ENCODE data around the gene EMC10.
"Not testable (repeated sequence)": the region's sequence is repeated elsewhere in the genome, so short reads cannot be mapped to it uniquely, and the experiment has no call there.

The EMC10 gene

DNA sequence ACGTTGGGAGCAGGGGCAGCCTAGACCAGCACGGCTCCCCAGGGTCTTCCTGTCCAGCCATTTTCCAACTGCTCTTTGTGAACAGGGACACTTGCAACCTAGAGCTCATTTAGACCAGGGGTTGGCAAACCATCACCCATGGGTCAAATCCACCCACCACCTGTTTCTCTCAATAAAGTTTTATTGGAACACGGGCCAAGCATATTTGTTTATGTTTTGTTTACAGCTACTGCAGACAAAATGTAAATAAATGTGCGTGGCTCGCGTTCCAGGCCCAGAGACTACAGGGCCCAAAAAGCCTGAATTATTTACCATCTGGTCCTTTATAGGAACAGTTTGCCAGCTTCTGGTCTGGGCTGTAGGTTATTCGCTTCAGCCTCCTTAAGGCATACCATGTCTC is 13.3 kb upstream of the EMC10 start:
- H3K27me3 ChIP-seq (ENCODE audit: insufficient read depth, insufficient read length): no peaks in the 10 kb centered on the region
- no peak for DNase-seq (ENCODE audit: low read depth, low spot score)
- no peaks in the 10 kb centered on the region for H3K36me3 ChIP-seq (ENCODE audit: insufficient read depth, insufficient read length, low read length)
- no peaks in the 10 kb centered on the region for H3K9me3 ChIP-seq (ENCODE audit: insufficient read depth, low read length)
- no peak overlapping the region for H3K4me3 ChIP-seq (ENCODE audit: insufficient read length, low read depth)
- TF ChIP-seq YY1 (IDR thresholded peaks at IDR 0.05; ENCODE audit: insufficient read depth, insufficient read length) (no peak), ZNF274 (IDR thresholded peaks at IDR 0.05; ENCODE audit: low read depth, low read length) (no peak), SUZ12 (IDR thresholded peaks at IDR 0.05; ENCODE audit: extremely low read depth, insufficient read depth, insufficient read length) (no peak)
- no peaks in the 10 kb centered on the region for H3K4me1 ChIP-seq (ENCODE audit: insufficient read depth, insufficient read length)
- H3K9ac ChIP-seq (ENCODE audit: insufficient read length, low read depth): no peak overlapping the region

DNA sequence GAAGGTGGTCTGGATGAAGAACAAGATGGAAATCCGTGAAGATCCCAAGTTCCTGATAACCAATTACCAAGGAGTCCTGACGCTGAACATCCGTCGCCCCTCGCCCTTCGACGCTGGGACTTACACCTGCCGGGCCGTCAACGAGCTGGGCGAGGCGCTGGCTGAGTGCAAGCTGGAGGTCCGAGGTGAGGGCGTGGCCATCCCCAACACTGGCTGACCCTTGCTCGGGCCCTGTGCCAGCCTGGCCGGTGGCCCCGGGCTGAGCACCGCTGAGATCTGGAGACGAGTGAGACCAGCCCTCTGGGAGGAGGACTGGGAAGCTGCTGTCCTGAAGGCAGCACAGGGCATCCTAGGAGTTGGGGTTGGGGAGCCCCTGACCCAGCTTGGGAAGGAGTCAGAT is 12.0 kb upstream of the EMC10 start:
- Histone ChIP-seq H3K4me3 (ENCODE audit: insufficient read length, low read depth) (no peak overlapping the region), H3K9ac (ENCODE audit: insufficient read length, low read depth) (no peak overlapping the region), H3K36me3 (ENCODE audit: insufficient read depth, insufficient read length, low read length) (no peaks in the 10 kb centered on the region), H3K27me3 (ENCODE audit: insufficient read depth, insufficient read length) (no peaks in the 10 kb centered on the region), H3K9me3 (ENCODE audit: insufficient read depth, low read length) (no peaks in the 10 kb centered on the region), H3K4me1 (ENCODE audit: insufficient read depth, insufficient read length) (no peaks in the 10 kb centered on the region)
- DNase-seq (ENCODE audit: low read depth, low spot score): no peak
- TF ChIP-seq YY1 (IDR thresholded peaks at IDR 0.05; ENCODE audit: insufficient read depth, insufficient read length) (no peak), SUZ12 (IDR thresholded peaks at IDR 0.05; ENCODE audit: extremely low read depth, insufficient read depth, insufficient read length) (no peak), ZNF274 (IDR thresholded peaks at IDR 0.05; ENCODE audit: low read depth, low read length) (no peak)

DNA sequence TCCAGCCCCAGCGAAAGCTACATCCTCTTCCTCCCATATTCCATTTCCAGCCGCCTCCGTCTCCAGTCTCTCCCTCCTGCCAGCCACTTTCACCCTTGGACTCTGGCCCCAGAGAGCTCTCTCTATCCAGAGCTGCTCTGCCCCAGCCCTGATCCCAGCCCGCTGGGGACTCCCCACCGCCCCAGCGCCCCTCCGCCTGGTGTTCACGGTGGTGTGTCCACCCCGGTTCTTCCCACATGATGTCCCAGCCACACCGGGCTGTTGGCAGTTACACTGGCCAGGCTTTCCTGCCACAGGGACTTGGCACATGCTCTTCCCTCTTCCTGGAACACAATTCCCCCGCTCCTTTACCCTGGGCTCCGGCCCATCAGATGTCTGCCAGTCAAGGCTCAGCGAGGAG is 11.3 kb upstream of the EMC10 start:
- TF ChIP-seq ZNF274 (IDR thresholded peaks at IDR 0.05; ENCODE audit: low read depth, low read length) (no peak), SUZ12 (IDR thresholded peaks at IDR 0.05; ENCODE audit: extremely low read depth, insufficient read depth, insufficient read length) (no peak), YY1 (IDR thresholded peaks at IDR 0.05; ENCODE audit: insufficient read depth, insufficient read length) (no peak)
- Histone ChIP-seq H3K9me3 (ENCODE audit: insufficient read depth, low read length) (no peaks in the 10 kb centered on the region), H3K9ac (ENCODE audit: insufficient read length, low read depth) (no peak overlapping the region), H3K4me3 (ENCODE audit: insufficient read length, low read depth) (no peak overlapping the region), H3K4me1 (ENCODE audit: insufficient read depth, insufficient read length) (no peaks in the 10 kb centered on the region), H3K36me3 (ENCODE audit: insufficient read depth, insufficient read length, low read length) (no peaks in the 10 kb centered on the region), H3K27me3 (ENCODE audit: insufficient read depth, insufficient read length) (no peaks in the 10 kb centered on the region)
- DNase-seq (ENCODE audit: low read depth, low spot score): no peak

DNA sequence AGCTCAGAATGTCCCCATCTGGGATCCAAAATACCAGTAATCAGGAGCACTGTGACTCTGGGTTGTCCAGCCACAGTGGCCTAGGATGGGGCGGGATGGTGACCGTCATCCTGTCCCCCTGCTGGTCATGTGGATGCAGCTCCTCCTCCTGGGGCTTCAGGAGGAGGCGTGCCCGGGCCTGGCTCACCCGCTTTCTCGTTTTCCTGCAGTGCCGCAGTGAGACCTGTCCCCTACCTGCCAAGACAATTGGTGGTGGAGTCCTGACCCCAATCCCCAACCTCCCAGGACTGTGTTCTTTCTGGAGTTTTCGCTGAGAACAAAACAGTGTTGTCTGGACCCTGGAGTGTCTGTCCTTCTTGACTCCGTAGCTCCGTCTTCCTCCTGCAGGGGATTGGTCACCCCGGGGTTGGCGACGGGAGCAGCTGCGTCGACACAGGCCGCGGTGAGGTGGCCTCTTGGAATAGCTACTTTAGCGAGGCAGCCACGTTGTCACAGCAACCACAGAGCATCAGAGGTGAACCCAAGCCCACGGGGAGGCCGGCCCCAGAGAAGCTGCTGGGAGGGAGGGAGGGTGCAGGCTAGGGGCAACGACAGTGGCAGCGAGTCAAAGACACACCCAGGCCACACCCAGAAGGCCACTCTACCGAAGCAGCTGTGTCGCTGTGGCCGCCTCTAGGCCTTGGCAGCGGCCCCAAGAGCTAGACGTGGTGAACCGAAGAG is 10.2 kb upstream of the EMC10 start:
- no peaks in the 10 kb centered on the region for H3K36me3 ChIP-seq (ENCODE audit: insufficient read depth, insufficient read length, low read length)
- no peak for DNase-seq (ENCODE audit: low read depth, low spot score)
- TF ChIP-seq SUZ12 (IDR thresholded peaks at IDR 0.05; ENCODE audit: extremely low read depth, insufficient read depth, insufficient read length) (no peak), YY1 (IDR thresholded peaks at IDR 0.05; ENCODE audit: insufficient read depth, insufficient read length) (no peak), ZNF274 (IDR thresholded peaks at IDR 0.05; ENCODE audit: low read depth, low read length) (no peak)
- no peak overlapping the region for H3K4me3 ChIP-seq (ENCODE audit: insufficient read length, low read depth)
- no peak overlapping the region for H3K9ac ChIP-seq (ENCODE audit: insufficient read length, low read depth)
- H3K27me3 ChIP-seq (ENCODE audit: insufficient read depth, insufficient read length): no peaks in the 10 kb centered on the region
- H3K4me1 ChIP-seq (ENCODE audit: insufficient read depth, insufficient read length): no peaks in the 10 kb centered on the region
- no peaks in the 10 kb centered on the region for H3K9me3 ChIP-seq (ENCODE audit: insufficient read depth, low read length)

DNA sequence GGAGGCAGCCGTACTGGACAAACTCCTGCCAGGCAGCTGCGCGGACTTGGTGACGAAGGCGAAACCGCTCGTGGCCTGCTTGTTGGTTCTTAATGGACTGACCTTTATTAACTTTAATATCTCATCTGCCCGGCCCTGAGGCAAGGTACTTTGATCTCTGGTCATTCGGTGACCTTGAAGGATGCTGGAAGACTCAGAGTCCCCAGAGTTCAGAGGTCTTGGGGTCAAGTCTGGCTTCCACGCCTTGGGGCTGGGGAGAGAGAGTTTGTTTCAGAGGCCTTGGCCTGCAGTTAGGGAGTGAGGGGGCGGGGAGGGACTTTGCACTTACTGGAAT is 9.6 kb upstream of the EMC10 start:
- TF ChIP-seq YY1 (IDR thresholded peaks at IDR 0.05; ENCODE audit: insufficient read depth, insufficient read length) (no peak), SUZ12 (IDR thresholded peaks at IDR 0.05; ENCODE audit: extremely low read depth, insufficient read depth, insufficient read length) (no peak), ZNF274 (IDR thresholded peaks at IDR 0.05; ENCODE audit: low read depth, low read length) (no peak)
- Histone ChIP-seq H3K36me3 (ENCODE audit: insufficient read depth, insufficient read length, low read length) (no peaks in the 10 kb centered on the region), H3K27me3 (ENCODE audit: insufficient read depth, insufficient read length) (no peaks in the 10 kb centered on the region), H3K4me3 (ENCODE audit: insufficient read length, low read depth) (no peak overlapping the region), H3K4me1 (ENCODE audit: insufficient read depth, insufficient read length) (no peaks in the 10 kb centered on the region), H3K9ac (ENCODE audit: insufficient read length, low read depth) (no peak overlapping the region), H3K9me3 (ENCODE audit: insufficient read depth, low read length) (no peaks in the 10 kb centered on the region)
- DNase-seq (ENCODE audit: low read depth, low spot score): no peak

DNA sequence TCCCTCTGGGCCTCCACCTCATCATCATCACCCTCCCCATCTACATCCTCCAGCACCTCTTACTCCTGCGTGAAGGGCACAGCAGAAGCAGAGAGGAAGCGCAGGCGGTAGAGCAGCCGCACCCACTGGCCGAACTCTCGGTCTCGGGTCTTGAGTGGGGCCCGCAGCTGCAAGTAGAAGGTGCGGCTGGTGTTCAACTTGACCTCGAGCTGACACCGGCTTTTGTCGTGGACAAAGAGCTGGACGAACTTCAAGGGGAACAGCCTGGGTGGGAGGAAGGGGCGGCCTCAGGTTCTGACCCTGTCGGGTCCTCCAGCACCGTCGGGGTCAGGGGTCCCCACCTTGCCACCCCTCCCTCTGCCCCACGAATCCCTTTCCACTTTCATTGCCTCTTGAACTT is 8.7 kb upstream of the EMC10 start:
- H3K27me3 ChIP-seq (ENCODE audit: insufficient read depth, insufficient read length): no peaks in the 10 kb centered on the region
- no peaks in the 10 kb centered on the region for H3K36me3 ChIP-seq (ENCODE audit: insufficient read depth, insufficient read length, low read length)
- H3K9ac ChIP-seq (ENCODE audit: insufficient read length, low read depth): no peak overlapping the region
- no peaks in the 10 kb centered on the region for H3K9me3 ChIP-seq (ENCODE audit: insufficient read depth, low read length)
- DNase-seq (ENCODE audit: low read depth, low spot score): no peak
- no peaks in the 10 kb centered on the region for H3K4me1 ChIP-seq (ENCODE audit: insufficient read depth, insufficient read length)
- no peak overlapping the region for H3K4me3 ChIP-seq (ENCODE audit: insufficient read length, low read depth)
- TF ChIP-seq SUZ12 (IDR thresholded peaks at IDR 0.05; ENCODE audit: extremely low read depth, insufficient read depth, insufficient read length): no peak
- no peak for TF ChIP-seq ZNF274 (IDR thresholded peaks at IDR 0.05; ENCODE audit: low read depth, low read length)
- TF ChIP-seq YY1 (IDR thresholded peaks at IDR 0.05; ENCODE audit: insufficient read depth, insufficient read length): no peak

DNA sequence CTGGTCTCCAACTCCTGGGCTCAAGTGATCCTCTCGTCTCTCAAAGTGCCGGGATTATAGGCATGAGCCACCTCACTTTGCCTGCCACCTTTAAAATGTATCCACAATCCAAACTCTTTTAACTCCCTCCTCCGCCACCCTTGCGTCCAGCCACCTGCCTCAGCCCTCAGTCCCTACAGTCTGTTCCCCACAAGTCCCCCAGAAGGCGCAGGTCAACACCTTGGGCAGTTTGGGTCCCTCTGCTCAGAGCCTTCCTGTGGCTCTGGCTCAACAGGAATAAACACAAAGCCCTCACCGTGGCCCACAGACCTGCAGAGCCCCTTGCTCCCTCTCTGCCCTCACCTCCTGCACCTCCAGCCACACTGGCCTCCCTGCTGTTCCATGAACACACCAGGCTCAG is 7.5 kb upstream of the EMC10 start:
- H3K9me3 ChIP-seq (ENCODE audit: insufficient read depth, low read length): no peaks in the 10 kb centered on the region
- no peaks in the 10 kb centered on the region for H3K36me3 ChIP-seq (ENCODE audit: insufficient read depth, insufficient read length, low read length)
- no peak for TF ChIP-seq YY1 (IDR thresholded peaks at IDR 0.05; ENCODE audit: insufficient read depth, insufficient read length)
- no peak for TF ChIP-seq SUZ12 (IDR thresholded peaks at IDR 0.05; ENCODE audit: extremely low read depth, insufficient read depth, insufficient read length)
- no peak for TF ChIP-seq ZNF274 (IDR thresholded peaks at IDR 0.05; ENCODE audit: low read depth, low read length)
- no peak overlapping the region for H3K9ac ChIP-seq (ENCODE audit: insufficient read length, low read depth)
- no peaks in the 10 kb centered on the region for H3K4me1 ChIP-seq (ENCODE audit: insufficient read depth, insufficient read length)
- H3K27me3 ChIP-seq (ENCODE audit: insufficient read depth, insufficient read length): no peaks in the 10 kb centered on the region
- no peak overlapping the region for H3K4me3 ChIP-seq (ENCODE audit: insufficient read length, low read depth)
- DNase-seq (ENCODE audit: low read depth, low spot score): no peak

DNA sequence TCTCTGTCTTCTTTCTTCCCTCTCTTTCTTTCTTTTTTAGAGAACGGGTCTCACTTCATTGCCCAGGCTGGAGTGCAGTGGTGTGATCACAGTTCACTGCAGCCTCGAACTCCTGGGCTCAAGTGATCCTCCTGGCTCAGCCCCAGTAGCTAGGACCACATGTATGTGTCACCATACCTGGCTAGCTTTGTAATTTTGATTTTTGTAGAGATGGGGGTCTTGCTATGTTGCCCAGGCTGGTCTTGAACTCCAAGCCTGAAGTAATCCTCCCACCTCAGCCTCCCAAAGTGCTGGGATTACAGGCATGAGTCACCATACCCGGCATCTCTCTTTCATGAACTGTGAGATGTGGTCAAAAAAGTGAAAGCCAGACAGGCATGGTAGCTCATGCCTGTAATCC is 3.0 kb upstream of the EMC10 start:
- not testable (repeated sequence) for H3K27me3 ChIP-seq (ENCODE audit: insufficient read depth, insufficient read length); H3K9me3 ChIP-seq (ENCODE audit: insufficient read depth, low read length); H3K36me3 ChIP-seq (ENCODE audit: insufficient read depth, insufficient read length, low read length); H3K9ac ChIP-seq (ENCODE audit: insufficient read length, low read depth); H3K4me3 ChIP-seq (ENCODE audit: insufficient read length, low read depth); DNase-seq (ENCODE audit: low read depth, low spot score); H3K4me1 ChIP-seq (ENCODE audit: insufficient read depth, insufficient read length)
